NCI-H82 treated with DMSO at 0.1 percent for 48 hours (cell line): Measurements from ENCODE around the gene KICS2.
A peak's percentile ranks its signal among the peaks of the same experiment; 100 is the strongest.

Source experiments
- DNase-seq: peaks from one replicate; lab custom pipeline; 2025; ENCODE audit not compliant: unreplicated experiment; lab: John Stamatoyannopoulos, UW

KICS2 gene

GRCh38 chr12:64175254-64175945, 46.7 kb downstream of the KICS2 start:
- DNase-seq = no peak

- peak; percentile 15 for DNase-seq
Measured at GRCh38 chr12:64173456-64173855, 48.6 kb downstream of the KICS2 start.
